ENCODE measurements around the gene OPRL1. TPM values are rescaled to one million over a fixed set of nuclear protein-coding genes. Genes with fewer than 3 reads are reported as not detected.
A peak's percentile ranks its signal among the peaks of the same experiment; 100 is the strongest.

OPRL1 gene
- polyA plus RNA-seq, 3 donors = 7.0 to 9.0 (median 8.8) TPM

DNA sequence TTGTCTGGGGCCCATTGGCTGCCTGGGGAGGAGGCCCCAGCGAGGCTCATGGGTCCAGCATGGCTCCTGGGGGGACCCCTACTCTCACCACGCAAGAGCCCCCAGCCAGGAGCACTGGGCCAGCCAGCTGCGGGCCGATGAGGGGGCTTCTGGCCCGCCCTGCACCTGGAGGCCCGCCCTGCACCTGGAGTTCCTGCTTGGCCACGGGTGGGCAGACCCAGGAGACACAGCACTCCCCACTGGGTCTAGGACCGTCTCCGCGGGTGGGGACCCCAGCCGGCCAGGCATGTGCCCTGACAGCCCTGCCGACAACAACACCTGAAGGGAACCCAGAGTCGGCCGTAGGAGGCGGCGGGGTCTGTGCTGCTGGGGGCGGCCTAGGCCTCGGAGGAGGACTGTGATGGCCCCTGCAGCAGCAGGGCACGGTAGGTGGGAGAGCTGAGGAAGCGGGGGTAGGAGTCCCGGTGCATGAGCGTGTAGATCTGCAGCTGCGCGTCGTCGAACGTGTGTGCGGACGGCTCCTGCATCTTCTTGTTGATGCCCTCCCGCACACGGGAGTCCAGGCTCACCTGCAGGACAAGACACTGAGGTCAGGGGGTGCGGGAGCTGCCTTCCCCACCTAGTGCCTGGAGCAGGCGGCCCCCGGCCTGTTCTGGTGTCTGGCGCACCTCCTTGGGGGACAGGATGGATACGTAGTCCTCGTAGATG is 6.3 kb upstream of the OPRL1 start:
- Mint-ChIP-seq H3K36me3 (peaks cover 32 to 51% of the 10 kb centered on the region in 2 donors), H3K27ac (peak overlapping the region in 1 of 7 donors; percentile 35), H3K9me3 (no peaks in the 10 kb centered on the region), H3K4me1 (peaks cover 29% of the 10 kb centered on the region), H3K4me3 (no peak overlapping the region), H3K27me3 (ENCODE audit: low read depth in 3 of 3) (peaks cover 0 to 2% (median 2%) of the 10 kb centered on the region in 3 donors)
- intact Hi-C loops (cut with micrococcal nuclease) = no loop called here
- no peak overlapping the region for H3K4me3 ChIP-seq (replicated peaks in 1 of 3; ENCODE audit: low read depth in 2 of 3, low read length in 3 of 3)
- no peak for DNase-seq
- H3K9ac ChIP-seq (ENCODE audit: insufficient read depth, low read length, poor library complexity, severe bottlenecking) = no peak overlapping the region
- 96% methylated on average over 29 of the region's 37 CpGs for WGBS (ENCODE audit: insufficient coverage)
- peaks cover 43 to 46% of the 10 kb centered on the region in 2 donors for H3K36me3 ChIP-seq (replicated peaks in 1 of 2; ENCODE audit: control insufficient read depth in 1 of 2, insufficient read depth in 2 of 2, low read length in 2 of 2)
- no peak overlapping the region for H2AFZ ChIP-seq (ENCODE audit: insufficient read depth, low read depth, low read length, poor library complexity, severe bottlenecking)
- H3K79me2 ChIP-seq (ENCODE audit: insufficient read depth, low read length) = peaks cover 52% of the 10 kb centered on the region
- TF ChIP-seq, protein P1, sequence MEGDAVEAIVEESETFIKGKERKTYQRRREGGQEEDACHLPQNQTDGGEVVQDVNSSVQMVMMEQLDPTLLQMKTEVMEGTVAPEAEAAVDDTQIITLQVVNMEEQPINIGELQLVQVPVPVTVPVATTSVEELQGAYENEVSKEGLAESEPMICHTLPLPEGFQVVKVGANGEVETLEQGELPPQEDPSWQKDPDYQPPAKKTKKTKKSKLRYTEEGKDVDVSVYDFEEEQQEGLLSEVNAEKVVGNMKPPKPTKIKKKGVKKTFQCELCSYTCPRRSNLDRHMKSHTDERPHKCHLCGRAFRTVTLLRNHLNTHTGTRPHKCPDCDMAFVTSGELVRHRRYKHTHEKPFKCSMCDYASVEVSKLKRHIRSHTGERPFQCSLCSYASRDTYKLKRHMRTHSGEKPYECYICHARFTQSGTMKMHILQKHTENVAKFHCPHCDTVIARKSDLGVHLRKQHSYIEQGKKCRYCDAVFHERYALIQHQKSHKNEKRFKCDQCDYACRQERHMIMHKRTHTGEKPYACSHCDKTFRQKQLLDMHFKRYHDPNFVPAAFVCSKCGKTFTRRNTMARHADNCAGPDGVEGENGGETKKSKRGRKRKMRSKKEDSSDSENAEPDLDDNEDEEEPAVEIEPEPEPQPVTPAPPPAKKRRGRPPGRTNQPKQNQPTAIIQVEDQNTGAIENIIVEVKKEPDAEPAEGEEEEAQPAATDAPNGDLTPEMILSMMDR (IDR thresholded peaks at IDR 0.05) = no peak
- H3K9me3 ChIP-seq (replicated peaks in 1 of 2; ENCODE audit: control insufficient read depth in 1 of 2, insufficient read depth in 1 of 2, low read length in 2 of 2) = no peaks in the 10 kb centered on the region
- no peak overlapping the region for H3K4me2 ChIP-seq (replicated peaks; ENCODE audit: extremely low read depth, low read length, poor library complexity, severe bottlenecking)
- peak overlapping the region in 1 of 2 donors; percentile 14 for H3K27ac ChIP-seq (ENCODE audit: low read depth in 1 of 2, low read length in 2 of 2)
- H3K4me1 ChIP-seq (ENCODE audit: control insufficient read depth in 1 of 2, insufficient read depth in 2 of 2, low read length in 2 of 2) = peaks cover 21 to 45% of the 10 kb centered on the region in 2 donors
- no peaks in the 10 kb centered on the region for H3K27me3 ChIP-seq (ENCODE audit: control insufficient read depth in 2 of 2, insufficient read depth in 2 of 2, low read length in 2 of 2)
- peaks cover 96% of the 10 kb centered on the region for H4K20me1 ChIP-seq (ENCODE audit: insufficient read depth, low read length)

DNA sequence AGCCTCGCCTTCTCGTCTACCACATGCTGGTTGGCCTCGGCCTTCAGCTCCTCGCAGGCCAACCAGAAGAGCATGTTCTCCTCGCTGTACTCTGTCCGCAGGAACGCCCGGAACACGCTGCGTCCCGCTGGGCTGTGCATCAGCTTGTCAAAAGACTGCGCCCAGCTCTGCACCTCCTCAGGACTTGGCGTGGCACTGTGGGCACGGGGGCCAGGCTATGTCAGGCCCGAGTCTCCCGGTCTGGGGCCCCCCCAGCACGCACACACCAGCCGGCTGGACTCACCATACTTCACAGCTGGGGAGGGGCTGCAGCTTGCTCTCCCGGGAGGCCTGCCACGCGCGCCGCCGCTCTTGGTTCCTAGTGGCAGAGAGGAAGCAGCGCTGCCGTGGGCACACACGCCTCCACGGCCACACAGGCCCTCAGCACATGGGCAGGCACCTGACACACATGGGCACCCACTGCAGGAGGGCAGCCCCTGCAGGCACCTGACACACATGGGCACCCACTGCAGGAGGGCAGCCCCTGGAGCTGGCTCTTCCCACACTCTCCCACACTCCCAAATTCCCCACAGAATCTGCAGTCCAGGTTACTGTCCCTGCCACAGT is 5.6 kb upstream of the OPRL1 start:
- Histone ChIP-seq H3K79me2 (ENCODE audit: insufficient read depth, low read length) (peaks cover 58% of the 10 kb centered on the region), H3K9ac (ENCODE audit: insufficient read depth, low read length, poor library complexity, severe bottlenecking) (no peak overlapping the region), H3K36me3 (replicated peaks in 1 of 2; ENCODE audit: control insufficient read depth in 1 of 2, insufficient read depth in 2 of 2, low read length in 2 of 2) (peaks cover 43 to 46% of the 10 kb centered on the region in 2 donors), H3K4me3 (replicated peaks in 1 of 3; ENCODE audit: low read depth in 2 of 3, low read length in 3 of 3) (no peak overlapping the region), H2AFZ (ENCODE audit: insufficient read depth, low read depth, low read length, poor library complexity, severe bottlenecking) (no peak overlapping the region), H3K9me3 (replicated peaks in 1 of 2; ENCODE audit: control insufficient read depth in 1 of 2, insufficient read depth in 1 of 2, low read length in 2 of 2) (no peaks in the 10 kb centered on the region), H3K27me3 (ENCODE audit: control insufficient read depth in 2 of 2, insufficient read depth in 2 of 2, low read length in 2 of 2) (no peaks in the 10 kb centered on the region), H3K4me2 (replicated peaks; ENCODE audit: extremely low read depth, low read length, poor library complexity, severe bottlenecking) (no peak overlapping the region), H3K4me1 (ENCODE audit: control insufficient read depth in 1 of 2, insufficient read depth in 2 of 2, low read length in 2 of 2) (peaks cover 21 to 45% of the 10 kb centered on the region in 2 donors), H4K20me1 (ENCODE audit: insufficient read depth, low read length) (peaks cover 100% of the 10 kb centered on the region), H3K27ac (ENCODE audit: low read depth in 1 of 2, low read length in 2 of 2) (no peak overlapping the region)
- WGBS (ENCODE audit: insufficient coverage) = 88% methylated on average over 28 of the region's 28 CpGs
- intact Hi-C loops (cut with micrococcal nuclease) = no loop called here
- Mint-ChIP-seq H3K27me3 (ENCODE audit: low read depth in 3 of 3) (no peaks in the 10 kb centered on the region), H3K4me3 (no peak overlapping the region), H3K36me3 (peaks cover 32 to 51% of the 10 kb centered on the region in 2 donors), H3K27ac (no peak overlapping the region), H3K4me1 (peaks cover 29% of the 10 kb centered on the region), H3K9me3 (no peaks in the 10 kb centered on the region)
- DNase-seq = no peak
- TF ChIP-seq, protein P1 (IDR thresholded peaks at IDR 0.05) = no peak

Data from CD14-positive monocyte (primary cell).